Nephron (organoid): Measurements from ENCODE around the gene TIFAB.
A peak's percentile ranks its signal among the peaks of the same experiment; 100 is the strongest.

Experiments used
- H3K27ac Mint-ChIP-seq, 3 experiments: 2 replicates each; pipeline ENCODE4 v1.8.0; 2020; ENCODE audit warnings: mixed read lengths in 3 of 3, mild to moderate bottlenecking in 2 of 3, moderate library complexity in 1 of 3
- H3K27me3 Mint-ChIP-seq: 2 replicates; pipeline ENCODE4 v1.8.0; 2021; ENCODE audit warnings: low read depth, mild to moderate bottlenecking, moderate library complexity, mixed read lengths
- H3K36me3 Mint-ChIP-seq: 2 replicates; pipeline ENCODE4 v1.8.0; 2020; ENCODE audit warnings: low read depth, mixed read lengths
- H3K4me1 Mint-ChIP-seq: 2 replicates; pipeline ENCODE4 v1.8.0; 2020; ENCODE audit warnings: mixed read lengths
- H3K4me3 Mint-ChIP-seq, 3 experiments: 2 replicates each; pipeline ENCODE4 v1.8.0; 2020; ENCODE audit warnings: mild to moderate bottlenecking in 3 of 3, mixed read lengths in 3 of 3, moderate library complexity in 2 of 3
- H3K9me3 Mint-ChIP-seq: 2 replicates; pipeline ENCODE4 v1.8.0; 2020; ENCODE audit warnings: mixed read lengths
- TF ChIP-seq, protein P1 (sequence below), 3 experiments: fragments of 200-600 bp; sonication (generic); IDR thresholded peaks; one replicate each; pipeline ENCODE4 v1.5.0; 2021; ENCODE audit warnings: antibody characterized with exemption in 3 of 3; ENCODE audit not compliant: unreplicated experiment in 3 of 3

The TIFAB gene

DNA sequence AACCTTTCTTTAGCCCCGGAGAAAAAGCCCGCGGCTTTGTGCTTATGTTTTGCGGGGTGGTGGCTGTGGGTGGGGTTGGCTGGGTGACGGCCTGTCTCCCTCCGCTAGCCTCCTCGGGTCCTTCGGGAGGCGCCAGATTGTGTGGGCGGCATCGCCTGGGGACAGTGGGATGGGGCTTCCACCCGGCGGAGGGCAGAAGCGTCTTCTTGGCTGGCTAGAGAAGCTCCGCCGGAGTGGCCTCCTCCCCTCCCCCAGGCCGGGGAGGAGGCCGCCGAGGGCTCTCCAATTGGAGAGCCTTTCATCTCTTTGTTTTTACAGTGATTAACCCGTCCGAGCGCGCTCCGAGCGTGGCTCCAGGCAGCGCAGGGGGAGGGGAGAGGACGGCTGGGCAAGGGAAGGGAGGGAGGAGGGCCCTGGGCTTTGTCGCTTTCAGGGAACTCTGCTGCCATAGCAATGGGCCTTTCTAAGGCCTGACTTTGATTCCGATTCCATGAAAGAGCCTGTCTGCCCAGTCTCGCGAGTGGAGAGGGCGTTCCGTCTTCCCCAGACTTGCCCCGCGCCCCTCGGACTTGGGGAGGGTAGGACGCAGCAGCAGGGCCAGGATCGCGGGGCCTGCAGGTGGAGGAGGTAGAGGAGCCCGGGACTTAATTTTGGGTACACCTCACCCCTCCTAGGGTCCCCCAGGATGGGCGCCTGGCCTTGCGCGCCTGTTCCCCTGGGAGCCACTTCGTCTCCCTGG lies 36.7 kb upstream of the TIFAB start:
- no peaks in the 10 kb centered on the region for H3K36me3 Mint-ChIP-seq
- H3K27me3 Mint-ChIP-seq, result peaks cover 99% of the 10 kb centered on the region
- peak overlapping the region in 1 of 3 experiments; percentile 39 for H3K27ac Mint-ChIP-seq
- peaks cover 30% of the 10 kb centered on the region for H3K4me1 Mint-ChIP-seq
- peak overlapping the region; percentile 80 to 86 (median 81) for H3K4me3 Mint-ChIP-seq
- peaks cover 2% of the 10 kb centered on the region for H3K9me3 Mint-ChIP-seq
- TF ChIP-seq, protein P1, sequence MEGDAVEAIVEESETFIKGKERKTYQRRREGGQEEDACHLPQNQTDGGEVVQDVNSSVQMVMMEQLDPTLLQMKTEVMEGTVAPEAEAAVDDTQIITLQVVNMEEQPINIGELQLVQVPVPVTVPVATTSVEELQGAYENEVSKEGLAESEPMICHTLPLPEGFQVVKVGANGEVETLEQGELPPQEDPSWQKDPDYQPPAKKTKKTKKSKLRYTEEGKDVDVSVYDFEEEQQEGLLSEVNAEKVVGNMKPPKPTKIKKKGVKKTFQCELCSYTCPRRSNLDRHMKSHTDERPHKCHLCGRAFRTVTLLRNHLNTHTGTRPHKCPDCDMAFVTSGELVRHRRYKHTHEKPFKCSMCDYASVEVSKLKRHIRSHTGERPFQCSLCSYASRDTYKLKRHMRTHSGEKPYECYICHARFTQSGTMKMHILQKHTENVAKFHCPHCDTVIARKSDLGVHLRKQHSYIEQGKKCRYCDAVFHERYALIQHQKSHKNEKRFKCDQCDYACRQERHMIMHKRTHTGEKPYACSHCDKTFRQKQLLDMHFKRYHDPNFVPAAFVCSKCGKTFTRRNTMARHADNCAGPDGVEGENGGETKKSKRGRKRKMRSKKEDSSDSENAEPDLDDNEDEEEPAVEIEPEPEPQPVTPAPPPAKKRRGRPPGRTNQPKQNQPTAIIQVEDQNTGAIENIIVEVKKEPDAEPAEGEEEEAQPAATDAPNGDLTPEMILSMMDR (IDR thresholded peaks at IDR 0.05; ENCODE audit: unreplicated experiment in 3 of 3), result no peak

- Mint-ChIP-seq H3K4me3 (peak overlapping the region; percentile 80 to 81 (median 80)), H3K27ac (no peak overlapping the region), H3K27me3 (peaks cover 99% of the 10 kb centered on the region), H3K4me1 (peaks cover 30% of the 10 kb centered on the region), H3K9me3 (no peaks in the 10 kb centered on the region), H3K36me3 (no peaks in the 10 kb centered on the region)
- TF ChIP-seq, protein P1 (IDR thresholded peaks at IDR 0.05; ENCODE audit: unreplicated experiment in 3 of 3), result no peak
These were observed 35.8 kb upstream of the TIFAB start for GRCh38 chr5:135487839-135488514.

- Mint-ChIP-seq H3K36me3 (no peaks in the 10 kb centered on the region), H3K9me3 (no peaks in the 10 kb centered on the region), H3K27me3 (peaks cover 92% of the 10 kb centered on the region), H3K4me1 (peaks cover 30% of the 10 kb centered on the region), H3K4me3 (peak overlapping the region in 1 of 3 experiments; percentile 51), H3K27ac (no peak overlapping the region)
- TF ChIP-seq, protein P1 (IDR thresholded peaks at IDR 0.05; ENCODE audit: unreplicated experiment in 3 of 3), result no peak
These were observed 34.9 kb upstream of the TIFAB start for GRCh38 chr5:135487037-135487395.

DNA sequence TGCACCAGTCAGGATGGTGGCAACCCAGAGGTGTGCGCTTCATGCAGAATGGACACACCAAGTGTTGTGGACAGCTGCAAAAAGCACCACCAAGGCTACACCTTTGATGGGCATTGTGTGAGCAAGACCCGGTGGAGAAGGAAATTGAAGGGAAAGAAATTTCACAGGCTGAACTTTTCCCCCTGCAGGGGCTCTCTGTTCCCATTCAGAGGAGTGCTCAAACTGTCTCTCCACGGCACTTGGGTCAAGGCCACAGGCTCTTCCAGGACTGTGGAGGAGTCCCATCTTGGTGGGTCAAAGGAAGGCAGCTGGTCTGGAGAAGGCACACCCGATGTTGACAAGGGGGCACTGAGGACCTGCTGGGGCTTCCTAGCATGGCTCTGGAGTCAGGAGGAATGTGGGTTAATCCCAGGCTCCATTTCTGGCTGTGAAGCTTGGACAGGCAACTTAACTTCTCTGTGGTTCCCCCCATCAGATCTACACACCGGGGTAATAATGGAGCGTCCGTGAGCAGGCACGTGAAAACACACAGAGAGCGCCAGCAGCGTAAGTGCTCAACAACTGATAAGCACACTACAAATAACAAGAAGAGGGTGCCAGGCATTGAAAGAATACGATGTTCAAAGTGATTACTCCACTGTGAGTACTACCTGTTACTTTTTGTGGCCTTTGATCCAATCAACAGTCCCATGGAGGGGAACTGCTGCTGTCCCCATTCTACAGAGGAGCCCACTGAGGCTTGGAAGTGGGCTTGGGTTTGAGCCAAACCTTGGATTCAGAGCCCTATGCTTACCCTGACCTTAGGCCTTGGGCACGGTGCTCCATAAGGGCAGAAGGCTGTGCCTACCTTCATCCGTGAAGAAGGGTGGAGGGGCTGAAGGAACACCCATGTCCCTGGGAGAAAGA lies 34.2 kb upstream of the TIFAB start:
- TF ChIP-seq, protein P1 (IDR thresholded peaks at IDR 0.05; ENCODE audit: unreplicated experiment in 3 of 3), result no peak
- no peak overlapping the region for H3K27ac Mint-ChIP-seq
- H3K36me3 Mint-ChIP-seq, result no peaks in the 10 kb centered on the region
- H3K4me1 Mint-ChIP-seq, result peaks cover 30% of the 10 kb centered on the region
- H3K4me3 Mint-ChIP-seq, result peak overlapping the region in 1 of 3 experiments; percentile 51
- H3K9me3 Mint-ChIP-seq, result no peaks in the 10 kb centered on the region
- peaks cover 86% of the 10 kb centered on the region for H3K27me3 Mint-ChIP-seq

DNA sequence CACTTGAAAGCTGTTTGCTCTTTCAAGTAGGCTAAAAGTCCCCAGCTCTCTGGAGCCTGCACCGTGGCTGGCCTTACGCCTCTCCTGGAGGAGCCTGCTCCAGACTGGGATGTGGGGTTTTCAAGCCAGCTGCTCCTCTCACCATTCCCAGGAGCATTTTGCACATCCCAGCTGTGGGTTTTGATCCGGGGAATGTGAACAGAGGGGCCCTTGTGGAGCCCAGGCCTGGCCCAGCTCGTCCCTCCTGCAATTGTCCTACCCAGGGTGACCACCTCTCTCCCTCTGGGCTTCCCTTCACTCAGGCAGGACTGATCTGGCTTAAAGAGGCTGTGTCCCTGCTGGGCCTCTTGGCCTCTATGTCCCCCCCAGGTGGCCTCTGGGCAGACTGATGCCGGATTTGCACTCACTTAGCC lies 32.5 kb upstream of the TIFAB start:
- H3K27me3 Mint-ChIP-seq, result peaks cover 70% of the 10 kb centered on the region
- TF ChIP-seq, protein P1 (IDR thresholded peaks at IDR 0.05; ENCODE audit: unreplicated experiment in 3 of 3), result no peak
- H3K27ac Mint-ChIP-seq, result no peak overlapping the region
- H3K4me3 Mint-ChIP-seq, result no peak overlapping the region
- H3K9me3 Mint-ChIP-seq, result no peaks in the 10 kb centered on the region
- H3K4me1 Mint-ChIP-seq, result peaks cover 21% of the 10 kb centered on the region
- no peaks in the 10 kb centered on the region for H3K36me3 Mint-ChIP-seq
